ENCODE results near the gene LMNA. TPM values are rescaled to one million over a fixed set of nuclear protein-coding genes. Genes with fewer than 3 reads are reported as not detected.

Gene LMNA
- total and polyA plus RNA-seq, 2 experiments from 2014 or later, result 208 to 345 TPM

- Histone ChIP-seq H3K36me3 (replicated peaks; ENCODE audit: insufficient read depth, low read depth) (no peaks in the 10 kb centered on the region), H3K4me2 (peak overlapping the region; percentile 88), H3K4me1 (ENCODE audit: insufficient read depth) (peaks cover 22% of the 10 kb centered on the region), H2AFZ (no peak overlapping the region), H4K20me1 (ENCODE audit: insufficient read depth, poor library complexity, severe bottlenecking) (peaks cover 47% of the 10 kb centered on the region), H3K9me2 (replicated peaks; ENCODE audit: insufficient read depth) (no peaks in the 10 kb centered on the region), H3K79me2 (peaks cover 70% of the 10 kb centered on the region), H3K27ac (peak overlapping the region; percentile 49), H3K4me3 (no peak overlapping the region), H3K27me3 (no peaks in the 10 kb centered on the region), H3K9me3 (ENCODE audit: low read depth) (no peaks in the 10 kb centered on the region)
- TF ChIP-seq CTCF (IDR thresholded peaks at IDR 0.05; ENCODE audit: poor library complexity) (no peak), EZH2phosphoT487 (IDR thresholded peaks at IDR 0.05; ENCODE audit: low read depth, severe bottlenecking, unreplicated experiment) (no peak), EZH2 (IDR thresholded peaks at IDR 0.05; ENCODE audit: borderline replicate concordance) (no peak)
- WGBS (ENCODE audit: low lambda C conversion rate, missing lambda C conversion rate), result 59% methylated on average over 66 of the region's 73 CpGs
- DNase-seq (ENCODE audit: low spot score), result no peak
Measured at GRCh38 chr1:156076609-156077429, 37.7 kb upstream of the LMNA start.

GRCh38 chr1:156077430-156077760 is 37.1 kb upstream of the LMNA start:
- TF ChIP-seq EZH2 (IDR thresholded peaks at IDR 0.05; ENCODE audit: borderline replicate concordance), result no peak
- TF ChIP-seq CTCF (IDR thresholded peaks at IDR 0.05; ENCODE audit: poor library complexity), result no peak
- no peak for TF ChIP-seq EZH2phosphoT487 (IDR thresholded peaks at IDR 0.05; ENCODE audit: low read depth, severe bottlenecking, unreplicated experiment)
- no peak overlapping the region for H3K4me3 ChIP-seq
- H3K9me3 ChIP-seq (ENCODE audit: low read depth), result no peaks in the 10 kb centered on the region
- H3K4me2 ChIP-seq, result peak overlapping the region; percentile 88
- H4K20me1 ChIP-seq (ENCODE audit: insufficient read depth, poor library complexity, severe bottlenecking), result peaks cover 47% of the 10 kb centered on the region
- peak overlapping the region; percentile 49 for H3K27ac ChIP-seq
- H3K36me3 ChIP-seq (replicated peaks; ENCODE audit: insufficient read depth, low read depth), result no peaks in the 10 kb centered on the region
- 77% methylated on average over 18 of the region's 19 CpGs for WGBS (ENCODE audit: low lambda C conversion rate, missing lambda C conversion rate)
- H3K79me2 ChIP-seq, result peaks cover 74% of the 10 kb centered on the region
- peaks cover 22% of the 10 kb centered on the region for H3K4me1 ChIP-seq (ENCODE audit: insufficient read depth)
- H2AFZ ChIP-seq, result no peak overlapping the region
- DNase-seq (ENCODE audit: low spot score), result no peak
- H3K9me2 ChIP-seq (replicated peaks; ENCODE audit: insufficient read depth), result no peaks in the 10 kb centered on the region
- no peaks in the 10 kb centered on the region for H3K27me3 ChIP-seq

- no peaks in the 10 kb centered on the region for H3K27me3 ChIP-seq
- no peak for TF ChIP-seq EZH2phosphoT487 (IDR thresholded peaks at IDR 0.05; ENCODE audit: low read depth, severe bottlenecking, unreplicated experiment)
- no peak for TF ChIP-seq EZH2 (IDR thresholded peaks at IDR 0.05; ENCODE audit: borderline replicate concordance)
- no peak for TF ChIP-seq CTCF (IDR thresholded peaks at IDR 0.05; ENCODE audit: poor library complexity)
- H3K4me1 ChIP-seq (ENCODE audit: insufficient read depth), result peaks cover 25% of the 10 kb centered on the region
- H3K36me3 ChIP-seq (replicated peaks; ENCODE audit: insufficient read depth, low read depth), result no peaks in the 10 kb centered on the region
- no peak overlapping the region for H3K4me3 ChIP-seq
- peaks cover 79% of the 10 kb centered on the region for H3K79me2 ChIP-seq
- peak overlapping the region; percentile 49 for H3K27ac ChIP-seq
- H2AFZ ChIP-seq, result no peak overlapping the region
- DNase-seq (ENCODE audit: low spot score), result no peak
- peak overlapping the region; percentile 88 for H3K4me2 ChIP-seq
- 60% methylated on average over 5 of the region's 5 CpGs for WGBS (ENCODE audit: low lambda C conversion rate, missing lambda C conversion rate)
- no peaks in the 10 kb centered on the region for H3K9me3 ChIP-seq (ENCODE audit: low read depth)
- peaks cover 48% of the 10 kb centered on the region for H4K20me1 ChIP-seq (ENCODE audit: insufficient read depth, poor library complexity, severe bottlenecking)
- H3K9me2 ChIP-seq (replicated peaks; ENCODE audit: insufficient read depth), result no peaks in the 10 kb centered on the region
Measured at GRCh38 chr1:156078728-156079127, 35.8 kb upstream of the LMNA start.

Measured in hepatocyte (in vitro differentiated cells).